HCT116 (cell line): Measurements from ENCODE around the gene AHR.

ENCODE experiments used
- CEBPB ChIP-seq: IDR thresholded peaks from 2 replicates; pipeline ENCODE4 v1.6.1; 2012; ENCODE audit warnings: low read depth
- EGR1 ChIP-seq: IDR thresholded peaks from 2 replicates; pipeline ENCODE4 v1.6.1; 2012; ENCODE audit warnings: low read depth
- ELF1 ChIP-seq: IDR thresholded peaks from 2 replicates; pipeline ENCODE4 v1.6.1; 2012; ENCODE audit warnings: low read depth, borderline replicate concordance
- POLR2A ChIP-seq: IDR thresholded peaks from 2 replicates; pipeline ENCODE4 v1.7.0; 2011; ENCODE audit warnings: borderline replicate concordance; ENCODE audit not compliant: insufficient read depth, insufficient read length; ENCODE audit errors: extremely low read depth
- POLR2AphosphoS5 ChIP-seq: IDR thresholded peaks from 2 replicates; pipeline ENCODE4 v1.6.1; 2011; ENCODE audit warnings: mild to moderate bottlenecking, low read depth, low read length, moderate library complexity
- RAD21 ChIP-seq: IDR thresholded peaks from 2 replicates; pipeline ENCODE4 v1.6.1; 2012; ENCODE audit warnings: low read depth, mild to moderate bottlenecking
- SP1 ChIP-seq: IDR thresholded peaks from 2 replicates; pipeline ENCODE4 v1.6.1; 2012; ENCODE audit warnings: low read depth
- SRF ChIP-seq: IDR thresholded peaks from 2 replicates; pipeline ENCODE4 v1.6.1; 2012; ENCODE audit warnings: low read depth
- TCF7L2 ChIP-seq: IDR thresholded peaks from 2 replicates; pipeline ENCODE4 v1.7.0; 2011; ENCODE audit warnings: borderline replicate concordance, inconsistent platforms; ENCODE audit not compliant: insufficient read depth, insufficient read length; ENCODE audit errors: extremely low read depth
- YY1 ChIP-seq: IDR thresholded peaks from 2 replicates; pipeline ENCODE4 v1.6.1; 2011; ENCODE audit warnings: low read length, low read depth, moderate library complexity, mild to moderate bottlenecking; ENCODE audit not compliant: insufficient replicate concordance; ENCODE audit errors: extremely low read depth
- TF ChIP-seq, protein P1 (sequence below): IDR thresholded peaks from 2 replicates; pipeline ENCODE4 v1.6.1; 2012; ENCODE audit warnings: low read depth
- TF ChIP-seq, protein P2 (sequence below), 3 experiments: fragments of 200-600 bp in 1 of 3; sonication (generic) in 1 of 3; IDR thresholded peaks in 2 of 3; conservative IDR thresholded peaks in 1 of 3; 2 replicates each; pipeline ENCODE4 v1.5.1; 2012 to 2017; ENCODE audit warnings: low read depth in 2 of 3, low read length in 2 of 3, antibody characterized with exemption in 1 of 3, borderline replicate concordance in 1 of 3, control low read depth in 1 of 3, mild to moderate bottlenecking in 1 of 3, mixed read lengths in 1 of 3, mixed run types in 1 of 3, moderate library complexity in 1 of 3; ENCODE audit not compliant: insufficient read depth in 1 of 3
- TF ChIP-seq, protein P3 (sequence below): IDR thresholded peaks from 2 replicates; pipeline ENCODE4 v1.6.1; 2012

DNA sequence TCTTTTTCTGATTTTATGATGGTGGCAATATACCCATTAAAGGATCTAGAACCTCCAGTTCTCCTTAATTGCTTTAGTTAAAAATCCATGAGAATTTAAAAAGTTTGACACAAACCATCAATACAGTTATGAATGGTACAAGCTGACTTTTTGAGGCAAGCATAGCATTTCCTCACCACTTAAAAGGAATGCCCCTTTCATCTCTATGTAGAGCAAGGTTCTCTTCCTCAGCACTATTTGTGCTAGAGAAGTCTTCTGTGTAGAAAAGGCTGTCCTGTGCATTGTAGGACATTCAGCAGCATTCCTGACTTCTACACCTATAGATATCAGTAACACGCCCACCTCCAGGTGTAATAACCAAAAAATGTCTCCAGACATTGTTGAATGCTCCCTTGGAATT, 67.3 kb downstream of the AHR start:
- TF ChIP-seq POLR2A (no peak), SRF (no peak), SP1 (no peak), RAD21 (no peak), CEBPB (no peak), YY1 (no peak), ELF1 (no peak), POLR2AphosphoS5 (no peak), EGR1 (no peak), TCF7L2 (no peak)
- TF ChIP-seq, protein P1, sequence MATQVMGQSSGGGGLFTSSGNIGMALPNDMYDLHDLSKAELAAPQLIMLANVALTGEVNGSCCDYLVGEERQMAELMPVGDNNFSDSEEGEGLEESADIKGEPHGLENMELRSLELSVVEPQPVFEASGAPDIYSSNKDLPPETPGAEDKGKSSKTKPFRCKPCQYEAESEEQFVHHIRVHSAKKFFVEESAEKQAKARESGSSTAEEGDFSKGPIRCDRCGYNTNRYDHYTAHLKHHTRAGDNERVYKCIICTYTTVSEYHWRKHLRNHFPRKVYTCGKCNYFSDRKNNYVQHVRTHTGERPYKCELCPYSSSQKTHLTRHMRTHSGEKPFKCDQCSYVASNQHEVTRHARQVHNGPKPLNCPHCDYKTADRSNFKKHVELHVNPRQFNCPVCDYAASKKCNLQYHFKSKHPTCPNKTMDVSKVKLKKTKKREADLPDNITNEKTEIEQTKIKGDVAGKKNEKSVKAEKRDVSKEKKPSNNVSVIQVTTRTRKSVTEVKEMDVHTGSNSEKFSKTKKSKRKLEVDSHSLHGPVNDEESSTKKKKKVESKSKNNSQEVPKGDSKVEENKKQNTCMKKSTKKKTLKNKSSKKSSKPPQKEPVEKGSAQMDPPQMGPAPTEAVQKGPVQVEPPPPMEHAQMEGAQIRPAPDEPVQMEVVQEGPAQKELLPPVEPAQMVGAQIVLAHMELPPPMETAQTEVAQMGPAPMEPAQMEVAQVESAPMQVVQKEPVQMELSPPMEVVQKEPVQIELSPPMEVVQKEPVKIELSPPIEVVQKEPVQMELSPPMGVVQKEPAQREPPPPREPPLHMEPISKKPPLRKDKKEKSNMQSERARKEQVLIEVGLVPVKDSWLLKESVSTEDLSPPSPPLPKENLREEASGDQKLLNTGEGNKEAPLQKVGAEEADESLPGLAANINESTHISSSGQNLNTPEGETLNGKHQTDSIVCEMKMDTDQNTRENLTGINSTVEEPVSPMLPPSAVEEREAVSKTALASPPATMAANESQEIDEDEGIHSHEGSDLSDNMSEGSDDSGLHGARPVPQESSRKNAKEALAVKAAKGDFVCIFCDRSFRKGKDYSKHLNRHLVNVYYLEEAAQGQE: no peak
- TF ChIP-seq, protein P2, sequence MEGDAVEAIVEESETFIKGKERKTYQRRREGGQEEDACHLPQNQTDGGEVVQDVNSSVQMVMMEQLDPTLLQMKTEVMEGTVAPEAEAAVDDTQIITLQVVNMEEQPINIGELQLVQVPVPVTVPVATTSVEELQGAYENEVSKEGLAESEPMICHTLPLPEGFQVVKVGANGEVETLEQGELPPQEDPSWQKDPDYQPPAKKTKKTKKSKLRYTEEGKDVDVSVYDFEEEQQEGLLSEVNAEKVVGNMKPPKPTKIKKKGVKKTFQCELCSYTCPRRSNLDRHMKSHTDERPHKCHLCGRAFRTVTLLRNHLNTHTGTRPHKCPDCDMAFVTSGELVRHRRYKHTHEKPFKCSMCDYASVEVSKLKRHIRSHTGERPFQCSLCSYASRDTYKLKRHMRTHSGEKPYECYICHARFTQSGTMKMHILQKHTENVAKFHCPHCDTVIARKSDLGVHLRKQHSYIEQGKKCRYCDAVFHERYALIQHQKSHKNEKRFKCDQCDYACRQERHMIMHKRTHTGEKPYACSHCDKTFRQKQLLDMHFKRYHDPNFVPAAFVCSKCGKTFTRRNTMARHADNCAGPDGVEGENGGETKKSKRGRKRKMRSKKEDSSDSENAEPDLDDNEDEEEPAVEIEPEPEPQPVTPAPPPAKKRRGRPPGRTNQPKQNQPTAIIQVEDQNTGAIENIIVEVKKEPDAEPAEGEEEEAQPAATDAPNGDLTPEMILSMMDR (IDR thresholded peaks at IDR 0.05 in 2 of 3, conservative IDR thresholded peaks at IDR 0.05 in 1 of 3; ENCODE audit: borderline replicate concordance in 1 of 3, insufficient read depth in 1 of 3, low read depth in 2 of 3, low read length in 2 of 3): no peak
- TF ChIP-seq, protein P3, sequence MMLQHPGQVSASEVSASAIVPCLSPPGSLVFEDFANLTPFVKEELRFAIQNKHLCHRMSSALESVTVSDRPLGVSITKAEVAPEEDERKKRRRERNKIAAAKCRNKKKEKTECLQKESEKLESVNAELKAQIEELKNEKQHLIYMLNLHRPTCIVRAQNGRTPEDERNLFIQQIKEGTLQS: no peak
